Endothelial cell of umbilical vein (primary cell): ENCODE measurements around the gene ALAS2. TPM values are rescaled to one million over a fixed set of nuclear protein-coding genes. Genes with fewer than 3 reads are reported as not detected.

Experiments
- BruUV-seq: library from RNA; stranded (reverse); fragments of 400-500 nt; replicated peaks from 2 replicates; lab custom pipeline; 2021; lab: Mats Ljungman, UMichigan
- CTCF ChIA-PET: fragments of 300-600, 350-600 bp; sonication (Branson Sonifier 250); formaldehyde crosslinking; loops from one replicate; lab custom pipeline; 2021; ENCODE audit warnings: antibody characterized with exemption, inconsistent platforms; lab: Charles Lee
- POLR2A ChIA-PET: fragments of 300-600, 350-600 bp; sonication (Branson Sonifier 250); formaldehyde crosslinking; loops from one replicate; lab custom pipeline; 2021; ENCODE audit warnings: antibody characterized with exemption, inconsistent platforms; lab: Charles Lee
- DNase-seq: peaks from one replicate; pipeline ENCODE4 v3.0.0-alpha.2; 2011; ENCODE audit warnings: low read depth, low spot score
- FAIRE-seq: peaks from 2 replicates; lab custom pipeline; 2011; peaks lifted over from hg19 to GRCh38; lab: Jason Lieb, UNC
- H2AFZ ChIP-seq: 2 replicates; pipeline ENCODE4 v1.6.0; 2012; ENCODE audit warnings: low read depth, low read length, control low read depth, inconsistent platforms
- H3K27ac ChIP-seq: 2 replicates; pipeline ENCODE4 v1.5.1; 2011; ENCODE audit warnings: low read depth, mild to moderate bottlenecking, control low read depth, low read length, moderate library complexity; ENCODE audit not compliant: insufficient read depth
- H3K27me3 ChIP-seq, 2 experiments: 2 replicates each; pipeline versions ENCODE4 v1.6.0 to v1.6.1; 2011; ENCODE audit warnings: low read length in 2 of 2, mixed read lengths in 1 of 2; ENCODE audit not compliant: control insufficient read depth in 2 of 2, insufficient read depth in 2 of 2
- H3K36me3 ChIP-seq, 2 experiments: 2 replicates in 1 of 2; 3 replicates in 1 of 2; pipeline ENCODE4 v1.5.1; 2011; ENCODE audit warnings: low read length in 2 of 2, mild to moderate bottlenecking in 1 of 2, moderate library complexity in 1 of 2; ENCODE audit not compliant: control insufficient read depth in 2 of 2, insufficient read depth in 2 of 2; ENCODE audit errors: extremely low read depth in 1 of 2
- H3K4me1 ChIP-seq: 3 replicates; pipeline ENCODE4 v1.5.1; 2011; ENCODE audit warnings: mild to moderate bottlenecking, low read length; ENCODE audit not compliant: control insufficient read depth, insufficient read depth; ENCODE audit errors: extremely low read depth
- H3K4me2 ChIP-seq: 2 replicates; pipeline ENCODE4 v1.6.1; 2011; ENCODE audit warnings: low read length, control low read depth, mixed read lengths; ENCODE audit not compliant: insufficient read depth
- H3K4me3 ChIP-seq, 3 experiments: fragments of 200-600 bp in 1 of 3; sonication (generic), shearing (Covaris generic) in 1 of 3; replicated peaks in 1 of 3; 2 replicates each; pipeline ENCODE4 v1.5.1; 2011 to 2016; ENCODE audit warnings: control low read depth in 3 of 3, low read length in 3 of 3, mild to moderate bottlenecking in 2 of 3, inconsistent platforms in 1 of 3, low read depth in 1 of 3, moderate library complexity in 1 of 3; ENCODE audit not compliant: insufficient read depth in 1 of 3
- H3K79me2 ChIP-seq: 2 replicates; pipeline ENCODE4 v1.6.0; 2012; ENCODE audit warnings: low read length, inconsistent platforms; ENCODE audit not compliant: control insufficient read depth, insufficient read depth
- H3K9ac ChIP-seq: replicated peaks from 2 replicates; pipeline ENCODE3; 2011; ENCODE audit warnings: low read length, control low read depth; ENCODE audit not compliant: insufficient read depth; ENCODE audit errors: extremely low read depth
- H3K9me1 ChIP-seq: replicated peaks from 3 replicates; pipeline ENCODE4 v1.6.0; 2011; ENCODE audit warnings: mild to moderate bottlenecking, low read length; ENCODE audit not compliant: control insufficient read depth, insufficient read depth; ENCODE audit errors: extremely low read depth
- H3K9me3 ChIP-seq: replicated peaks from 2 replicates; pipeline ENCODE4 v1.5.1; 2012; ENCODE audit warnings: low read length, inconsistent platforms; ENCODE audit not compliant: control insufficient read depth, insufficient read depth
- H4K20me1 ChIP-seq: replicated peaks from 2 replicates; pipeline ENCODE3; 2011; ENCODE audit warnings: mild to moderate bottlenecking, low read length; ENCODE audit not compliant: control insufficient read depth, insufficient read depth; ENCODE audit errors: extremely low read depth
- EZH2 ChIP-seq: IDR thresholded peaks from 2 replicates; pipeline ENCODE4 v1.6.1; 2012; ENCODE audit warnings: borderline replicate concordance, low read depth, mild to moderate bottlenecking, moderate library complexity, low read length, inconsistent platforms; ENCODE audit not compliant: severe bottlenecking
- FOS ChIP-seq: IDR thresholded peaks from 2 replicates; pipeline ENCODE4 v1.6.1; 2011; ENCODE audit warnings: mild to moderate bottlenecking, low read length, moderate library complexity, borderline replicate concordance; ENCODE audit not compliant: insufficient read depth
- GATA2 ChIP-seq: IDR thresholded peaks from 2 replicates; pipeline ENCODE4 v1.7.0; 2011; ENCODE audit warnings: low read depth, mild to moderate bottlenecking, moderate library complexity, mixed read lengths, low read length; ENCODE audit not compliant: insufficient read length, insufficient read depth
- JUN ChIP-seq: IDR thresholded peaks from 2 replicates; pipeline ENCODE4 v1.6.1; 2011; ENCODE audit warnings: borderline replicate concordance, low read depth; ENCODE audit not compliant: insufficient read length, insufficient read depth
- MAX ChIP-seq: IDR thresholded peaks from 2 replicates; pipeline ENCODE4 v1.6.1; 2011; ENCODE audit not compliant: insufficient read depth, insufficient read length
- MYC ChIP-seq: IDR thresholded peaks from one replicate; pipeline ENCODE4 v1.6.1; 2011; ENCODE audit warnings: mild to moderate bottlenecking, low read depth, low read length
- POLR2A ChIP-seq: IDR thresholded peaks from 2 replicates; pipeline ENCODE4 v1.6.1; 2012; ENCODE audit warnings: low read depth, mild to moderate bottlenecking, control low read depth, low read length
- POLR2AphosphoS5 ChIP-seq: IDR thresholded peaks from 2 replicates; pipeline ENCODE4 v1.6.1; 2012; ENCODE audit warnings: low read depth, mild to moderate bottlenecking, control low read depth, low read length, moderate library complexity; ENCODE audit not compliant: insufficient read depth
- dilution Hi-C: fragments of 300-500 bp; cut with MboI; formaldehyde crosslinking; loops from one replicate; pipeline ENCODE4 v1.15.0; 2019; ENCODE audit warnings: low sequenced_read_pairs; ENCODE audit not compliant: extremely low pct_ligation_motif_present
- intact Hi-C: fragments of 100-400 bp; cut with micrococcal nuclease; formaldehyde crosslinking; loops from one replicate; pipeline ENCODE4 v1.10.0; 2022
- polyA plus RNA-seq, 4 experiments: library from polyadenylated mRNA; depleted of rRNA in 3 of 4; stranded (reverse) in 3 of 4; unstranded in 1 of 4; fragments of >200 nt; gene quantifications; 2 replicates each; pipeline versions ENCODE4 v1.2.1 to v1.2.3, GENCODE V29; 2011 to 2012; ENCODE audit warnings: missing spikeins in 1 of 4
- total RNA-seq: library from RNA; stranded (reverse); gene quantifications from 2 replicates; pipeline ENCODE4 v1.2.3, GENCODE V29; 2021
- TF ChIP-seq, protein P1 (sequence below), 2 donors: IDR thresholded peaks; 1 replicate in 1 of 2; 2 replicates in 1 of 2; pipeline ENCODE4 v1.5.1; 2011; ENCODE audit warnings: low read length in 2 of 2, mild to moderate bottlenecking in 2 of 2, moderate library complexity in 2 of 2, control low read depth in 1 of 2, inconsistent platforms in 1 of 2, low read depth in 1 of 2; ENCODE audit not compliant: insufficient read depth in 1 of 2; ENCODE audit errors: extremely low read depth in 1 of 2

The ALAS2 gene
- total and polyA plus RNA-seq, 2 donors (not counting 3 experiments of a cell fraction or from before 2014, with no cell fraction given), result not detected

DNA sequence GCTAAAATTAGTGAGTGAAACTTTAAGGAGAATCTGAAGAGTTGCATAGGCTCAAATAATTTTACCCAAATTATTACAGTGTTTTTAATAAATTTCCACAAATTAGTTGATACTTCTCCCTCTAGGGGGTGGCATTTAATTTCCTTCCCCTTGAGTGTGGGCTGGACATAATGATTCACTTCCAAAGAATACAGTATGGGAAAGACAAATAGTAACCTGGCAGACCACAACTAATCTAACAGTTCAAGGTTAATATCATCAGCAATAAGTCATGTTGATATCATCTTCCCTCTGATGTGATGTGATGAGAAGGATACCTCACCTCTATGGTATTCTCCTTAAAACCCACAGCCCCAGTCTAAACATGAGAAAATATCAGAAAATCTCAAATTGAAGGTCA lies 52.3 kb downstream of the ALAS2 start:
- H3K9me3 ChIP-seq, result no peaks in the 10 kb centered on the region
- DNase-seq, result peak; percentile 1
- no peaks in the 10 kb centered on the region for H3K79me2 ChIP-seq
- no peak overlapping the region for H3K4me3 ChIP-seq
- ChIA-PET POLR2A (no interaction called here), CTCF (no interaction called here)
- H3K9me1 ChIP-seq, result no peaks in the 10 kb centered on the region
- H2AFZ ChIP-seq, result no peak overlapping the region
- no peak for TF ChIP-seq EZH2
- no peaks in the 10 kb centered on the region for H4K20me1 ChIP-seq
- H3K36me3 ChIP-seq, result no peaks in the 10 kb centered on the region
- no peak for FAIRE-seq
- no peaks in the 10 kb centered on the region for H3K4me1 ChIP-seq
- no TSS peak for BruUV-seq
- dilution Hi-C loops, result no loop called here
- intact Hi-C loops, result no loop called here
- no peak overlapping the region for H3K27ac ChIP-seq
- H3K27me3 ChIP-seq, result no peaks in the 10 kb centered on the region
- no peak overlapping the region for H3K9ac ChIP-seq
- H3K4me2 ChIP-seq, result no peak overlapping the region

- intact Hi-C loops, result no loop called here
Observed at GRCh38 chrX:54977387-54977786, 53.4 kb downstream of the ALAS2 start.

More at GRCh38 chrX:54977387-54977786, 53.4 kb downstream of the ALAS2 start:
- no peak for TF ChIP-seq GATA2
- TF ChIP-seq MAX, result no peak
- TF ChIP-seq POLR2AphosphoS5, result no peak
- TF ChIP-seq MYC, result no peak
- TF ChIP-seq EZH2, result no peak
- TF ChIP-seq, protein P1, sequence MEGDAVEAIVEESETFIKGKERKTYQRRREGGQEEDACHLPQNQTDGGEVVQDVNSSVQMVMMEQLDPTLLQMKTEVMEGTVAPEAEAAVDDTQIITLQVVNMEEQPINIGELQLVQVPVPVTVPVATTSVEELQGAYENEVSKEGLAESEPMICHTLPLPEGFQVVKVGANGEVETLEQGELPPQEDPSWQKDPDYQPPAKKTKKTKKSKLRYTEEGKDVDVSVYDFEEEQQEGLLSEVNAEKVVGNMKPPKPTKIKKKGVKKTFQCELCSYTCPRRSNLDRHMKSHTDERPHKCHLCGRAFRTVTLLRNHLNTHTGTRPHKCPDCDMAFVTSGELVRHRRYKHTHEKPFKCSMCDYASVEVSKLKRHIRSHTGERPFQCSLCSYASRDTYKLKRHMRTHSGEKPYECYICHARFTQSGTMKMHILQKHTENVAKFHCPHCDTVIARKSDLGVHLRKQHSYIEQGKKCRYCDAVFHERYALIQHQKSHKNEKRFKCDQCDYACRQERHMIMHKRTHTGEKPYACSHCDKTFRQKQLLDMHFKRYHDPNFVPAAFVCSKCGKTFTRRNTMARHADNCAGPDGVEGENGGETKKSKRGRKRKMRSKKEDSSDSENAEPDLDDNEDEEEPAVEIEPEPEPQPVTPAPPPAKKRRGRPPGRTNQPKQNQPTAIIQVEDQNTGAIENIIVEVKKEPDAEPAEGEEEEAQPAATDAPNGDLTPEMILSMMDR (IDR thresholded peaks at IDR 0.05; ENCODE audit: extremely low read depth in 1 of 2, insufficient read depth in 1 of 2, low read depth in 1 of 2, low read length in 2 of 2), result no peak
- no peak for TF ChIP-seq FOS
- TF ChIP-seq POLR2A, result no peak
- no peak for TF ChIP-seq JUN
- Histone ChIP-seq H4K20me1 (no peaks in the 10 kb centered on the region), H3K4me3 (no peak overlapping the region), H3K79me2 (no peaks in the 10 kb centered on the region), H3K9ac (no peak overlapping the region), H3K4me2 (no peak overlapping the region), H3K27ac (no peak overlapping the region), H3K4me1 (no peaks in the 10 kb centered on the region), H3K27me3 (no peaks in the 10 kb centered on the region), H2AFZ (no peak overlapping the region), H3K9me3 (no peaks in the 10 kb centered on the region), H3K36me3 (no peaks in the 10 kb centered on the region), H3K9me1 (no peaks in the 10 kb centered on the region)
- ChIA-PET CTCF (no interaction called here), POLR2A (no interaction called here)
- no peak for FAIRE-seq
- dilution Hi-C loops, result no loop called here
- DNase-seq, result no peak
- BruUV-seq, result no TSS peak
